Psoas muscle (tissue), 8 donors: ENCODE data around the gene MDN1. TPM values are rescaled to one million over a fixed set of nuclear protein-coding genes. Genes with fewer than 3 reads are reported as not detected.
A peak's percentile ranks its signal among the peaks of the same experiment; 100 is the strongest.

Source experiments
- ATAC-seq, 4 donors: fragments of 200-7000 bp; cut with Tn5 transposase; one replicate each; pipeline ENCODE4 v1.9.1; 2020; ENCODE audit warnings: moderate library complexity in 3 of 4, mild to moderate bottlenecking in 2 of 4
- DNase-seq, 2 donors: peaks; one replicate each; pipeline ENCODE4 v3.0.0-alpha.2; 2020
- H3K27ac ChIP-seq: fragments of 200-600 bp; one replicate; pipeline ENCODE4 v1.8.0; 2022
- H3K27me3 ChIP-seq, 3 donors: fragments of 200-600 bp in 1 of 3; one replicate each; pipeline versions ENCODE4 v1.6.1 to v1.8.0; 2013 to 2022; ENCODE audit warnings: low read length in 2 of 3, mild to moderate bottlenecking in 2 of 3, moderate library complexity in 1 of 3; ENCODE audit not compliant: insufficient read depth in 3 of 3
- H3K36me3 ChIP-seq, 2 donors: fragments of 200-600 bp in 1 of 2; one replicate each; pipeline versions ENCODE4 v1.6.1 to v1.8.0; 2013 to 2022; ENCODE audit warnings: low read depth in 1 of 2, mild to moderate bottlenecking in 1 of 2, moderate library complexity in 1 of 2; ENCODE audit not compliant: insufficient read depth in 1 of 2
- H3K4me1 ChIP-seq: fragments of 200-600 bp; one replicate; pipeline ENCODE4 v1.8.0; 2022
- H3K4me3 ChIP-seq: fragments of 200-600 bp; one replicate; pipeline ENCODE4 v1.8.0; 2022; ENCODE audit warnings: mild to moderate bottlenecking
- H3K9me3 ChIP-seq: fragments of 200-600 bp; one replicate; pipeline ENCODE4 v1.8.0; 2022
- CTCF ChIP-seq: fragments of 200-600 bp; IDR thresholded peaks from one replicate; pipeline ENCODE4 v1.8.0; 2022; ENCODE audit warnings: antibody characterized with exemption
- WGBS, 3 donors: extraction: QIAGEN DNeasy Blood & Tissue Kit; methylation state at CpG; one replicate each; pipeline versions ENCODE4 v1.1.6 to v1.1.7; 2013; 5-methylcytosine and 5-hydroxymethylcytosine counted together
- intact Hi-C, 2 donors: fragments of 100-400 bp; cut with DNase I; formaldehyde crosslinking; loops; one replicate each; pipeline versions ENCODE4 v1.11.0 to v1.14.2; 2022
- polyA plus RNA-seq, 3 donors: library from polyadenylated mRNA; stranded (reverse); fragments of 200-250 nt; gene quantifications; one replicate each; pipeline ENCODE4 v1.2.3, GENCODE V29; 2013
- total RNA-seq, 4 donors: library from RNA; stranded (reverse); fragmentation: NEBNext Ultra II Directional in 2 of 4; extraction: Animal tissue kit (Norgen Biotek cat#: 25700) in 2 of 4; gene quantifications; one replicate each; pipeline versions ENCODE4 v1.2.1 to v1.2.4, GENCODE V29; 2021 to 2023
- donor health status: healthy with polysubstance abuse.
- donor health status: DM: no; HTN: no; CAD: no; lungs with moderate emphysema.
- donor health status: Bipolar disorder and iron deficiency.
- donor health status: healthy.
- donor health status: DM: yes; HTN: yes; CAD: no.
- donor health status: DM: no; HTN: no; CAD: no.
- donor health status: DM: no; HTN: no; CAD: no.
- donor health status: DM: yes; HTN: yes; CAD: no.

MDN1 gene
- total and polyA plus RNA-seq, 7 donors, result 7.5 to 27.2 (median 14.6) TPM

- 34 to 60% (median 36%) methylated on average over 3 of the region's 3 CpGs for WGBS, 3 donors
- TF ChIP-seq CTCF, result no peak
- Histone ChIP-seq H3K4me1 (peaks cover 16% of the 10 kb centered on the region), H3K27me3 (no peaks in the 10 kb centered on the region), H3K9me3 (no peaks in the 10 kb centered on the region), H3K27ac (peak overlapping the region; percentile 75), H3K36me3 (peaks cover 0 to 47% of the 10 kb centered on the region in 2 donors), H3K4me3 (no peak overlapping the region)
- ATAC-seq, result peak; percentile 84 to 97 (median 94)
- DNase-seq, result peak; percentile 42 to 81
- intact Hi-C loops, result no loop called here
Measured at GRCh38 chr6:89793586-89793985, 26.0 kb downstream of the MDN1 start.

GRCh38 chr6:89792881-89793280 is 26.7 kb downstream of the MDN1 start:
- 25 to 27% (median 26%) methylated on average over 2 of the region's 2 CpGs for WGBS, 3 donors
- peak; percentile 71 to 80 (median 74) for ATAC-seq
- TF ChIP-seq CTCF, result peak; percentile 40
- no peak for DNase-seq
- intact Hi-C loops, result no loop called here
- H3K36me3 ChIP-seq, result peaks cover 0 to 49% of the 10 kb centered on the region in 2 donors
- no peaks in the 10 kb centered on the region for H3K27me3 ChIP-seq
- H3K9me3 ChIP-seq, result no peaks in the 10 kb centered on the region
- H3K4me1 ChIP-seq, result peaks cover 16% of the 10 kb centered on the region
- H3K27ac ChIP-seq, result peak overlapping the region; percentile 75
- no peak overlapping the region for H3K4me3 ChIP-seq

GRCh38 chr6:89790403-89790802 is 29.2 kb downstream of the MDN1 start:
- TF ChIP-seq CTCF, result no peak
- Histone ChIP-seq H3K4me1 (peaks cover 16% of the 10 kb centered on the region), H3K9me3 (no peaks in the 10 kb centered on the region), H3K27ac (no peak overlapping the region), H3K36me3 (peaks cover 0 to 73% of the 10 kb centered on the region in 2 donors), H3K4me3 (no peak overlapping the region), H3K27me3 (no peaks in the 10 kb centered on the region)
- ATAC-seq (no peak), DNase-seq (no peak)
- WGBS, 3 donors, result 96 to 100% (median 99%) methylated on average over 2 of the region's 2 CpGs
- intact Hi-C loops, result loop anchor here in 1 of 2 donors (2.0 kb wide), 1 partner anchor 76 kb away; no protein-coding TSS in a partner anchor

GRCh38 chr6:89789980-89790379 is 29.6 kb downstream of the MDN1 start:
- Histone ChIP-seq H3K4me1 (peaks cover 16% of the 10 kb centered on the region), H3K36me3 (peaks cover 0 to 78% of the 10 kb centered on the region in 2 donors), H3K9me3 (no peaks in the 10 kb centered on the region), H3K4me3 (no peak overlapping the region), H3K27me3 (no peaks in the 10 kb centered on the region), H3K27ac (no peak overlapping the region)
- no peak for TF ChIP-seq CTCF
- 96 to 100% (median 97%) methylated on average over 1 of the region's 1 CpG for WGBS, 3 donors
- intact Hi-C loops, result loop anchor here (2.0 to 10.0 kb wide), 2 partner anchors 75 kb away; no protein-coding TSS in a partner anchor
- no peak for DNase-seq
- no peak for ATAC-seq
